ENCODE data around the gene LRP1B.

Gene LRP1B

DNA sequence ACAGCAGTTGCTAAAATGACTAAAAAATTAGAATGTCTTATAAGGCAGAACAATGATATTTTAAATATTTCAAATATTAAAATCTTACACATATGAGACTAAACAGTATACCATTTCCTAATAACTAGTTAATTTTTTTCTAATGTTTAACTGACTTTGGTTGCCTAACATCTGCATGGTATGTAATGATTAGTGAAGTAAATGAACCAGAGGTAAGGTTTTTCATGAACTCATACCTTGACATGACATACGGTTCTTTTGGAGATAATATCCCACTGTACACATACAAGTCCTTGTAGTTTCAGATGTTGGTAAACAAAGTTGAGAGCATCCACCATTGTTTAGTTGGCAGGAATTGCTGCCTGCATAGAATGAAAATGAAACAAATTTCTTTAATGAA lies 1360.2 kb downstream of the LRP1B start:
- Histone ChIP-seq H3K4me3 (no peak overlapping the region), H3K27me3 (no peaks in the 10 kb centered on the region), H3K4me1 (no peaks in the 10 kb centered on the region), H4K20me1 (no peaks in the 10 kb centered on the region), H3K9ac (no peak overlapping the region), H3K27ac (no peak overlapping the region), H3K36me3 (no peaks in the 10 kb centered on the region), H3K4me2 (no peak overlapping the region), H3K9me3 (replicated peaks in 1 of 11) (no peaks in the 10 kb centered on the region)
- TF ChIP-seq Cebpa-rat (IDR thresholded peaks at IDR 0.05), result no peak

DNA sequence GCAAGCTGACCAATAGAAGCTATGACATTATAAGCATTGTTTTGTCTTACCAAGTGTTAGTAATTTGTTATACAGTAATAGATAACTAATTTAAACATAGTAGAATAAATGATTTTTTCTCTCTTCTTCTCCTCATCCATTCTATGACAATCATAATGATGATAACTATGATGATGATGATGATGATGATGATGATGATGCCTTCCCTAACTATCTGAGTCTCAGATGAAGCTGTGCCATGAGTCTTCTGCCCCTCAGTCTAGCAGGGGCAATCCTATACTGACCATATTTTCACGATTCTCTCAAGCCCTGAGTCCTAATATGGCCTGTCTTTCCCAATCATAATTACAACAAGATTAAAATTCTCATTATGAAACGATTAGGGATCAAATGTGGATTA lies 1369.0 kb downstream of the LRP1B start:
- no peak overlapping the region for H3K9ac ChIP-seq
- H3K4me1 ChIP-seq, result no peaks in the 10 kb centered on the region
- no peaks in the 10 kb centered on the region for H3K9me3 ChIP-seq (replicated peaks in 1 of 11)
- H3K4me2 ChIP-seq, result no peak overlapping the region
- H3K36me3 ChIP-seq, result no peaks in the 10 kb centered on the region
- no peak overlapping the region for H3K4me3 ChIP-seq
- H3K27ac ChIP-seq, result no peak overlapping the region
- TF ChIP-seq Cebpa-rat (IDR thresholded peaks at IDR 0.05), result no peak
- no peaks in the 10 kb centered on the region for H3K27me3 ChIP-seq
- H4K20me1 ChIP-seq, result no peaks in the 10 kb centered on the region

DNA sequence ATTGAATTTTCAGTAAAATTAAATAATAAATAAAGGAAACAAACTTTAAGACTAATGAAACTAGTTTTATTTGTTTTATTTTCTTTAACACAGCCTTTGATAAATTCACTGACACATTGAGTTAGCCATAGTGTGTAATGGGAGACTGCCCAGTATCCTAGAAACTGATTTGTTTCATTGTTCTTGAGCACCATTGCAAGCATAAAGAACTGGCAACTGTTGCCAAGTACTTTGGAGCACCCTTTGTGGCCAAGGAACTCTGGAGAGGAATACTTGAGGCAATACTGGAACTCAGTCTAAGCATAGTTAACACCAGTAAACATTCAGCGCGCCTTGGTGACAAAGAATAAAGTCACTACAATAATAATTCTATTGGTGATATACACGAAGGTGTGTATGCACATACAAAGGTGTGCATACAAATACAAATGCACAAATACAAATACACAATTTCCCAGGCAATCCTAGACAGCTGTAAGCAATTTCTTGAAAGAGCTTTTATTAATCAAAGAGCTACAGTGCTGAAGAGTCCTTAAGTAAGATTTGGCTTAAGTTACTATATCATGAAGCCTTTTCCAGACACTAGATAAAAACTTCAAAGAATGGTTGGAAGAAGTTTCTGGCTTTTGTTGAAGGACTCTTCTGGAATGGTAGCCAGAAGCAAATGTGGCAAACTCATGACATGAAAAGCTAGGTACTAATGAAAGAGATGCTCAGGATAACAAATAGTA lies 1371.2 kb downstream of the LRP1B start:
- Histone ChIP-seq H3K27me3 (no peaks in the 10 kb centered on the region), H3K4me2 (no peak overlapping the region), H3K4me3 (no peak overlapping the region), H3K27ac (no peak overlapping the region), H3K4me1 (no peaks in the 10 kb centered on the region), H4K20me1 (no peaks in the 10 kb centered on the region), H3K9me3 (replicated peaks in 1 of 11) (no peaks in the 10 kb centered on the region), H3K36me3 (no peaks in the 10 kb centered on the region), H3K9ac (no peak overlapping the region)
- TF ChIP-seq Cebpa-rat (IDR thresholded peaks at IDR 0.05), result no peak

DNA sequence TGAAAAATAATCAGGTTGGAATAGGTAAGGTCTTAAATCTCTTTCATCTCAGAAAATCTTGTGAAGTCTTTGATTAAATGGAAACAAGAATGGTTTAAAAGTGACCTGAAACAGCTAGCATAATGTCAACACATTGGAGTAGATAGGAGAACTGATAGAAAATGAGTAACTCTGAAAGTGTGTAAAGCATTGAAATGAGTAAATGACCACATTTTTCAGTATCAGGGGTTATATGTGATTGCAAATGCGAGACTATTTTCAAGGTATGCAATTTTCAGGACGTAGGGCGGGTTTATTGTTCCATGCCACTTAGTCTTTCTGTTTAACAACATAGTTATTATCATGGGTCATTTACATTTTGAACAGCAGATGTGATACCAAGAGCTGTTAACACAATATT lies 1383.2 kb downstream of the LRP1B start:
- Histone ChIP-seq H3K9me3 (replicated peaks in 1 of 11) (no peaks in the 10 kb centered on the region), H3K4me2 (no peak overlapping the region), H3K36me3 (no peaks in the 10 kb centered on the region), H4K20me1 (no peaks in the 10 kb centered on the region), H3K27ac (no peak overlapping the region), H3K9ac (no peak overlapping the region), H3K4me3 (no peak overlapping the region), H3K4me1 (no peaks in the 10 kb centered on the region), H3K27me3 (no peaks in the 10 kb centered on the region)
- TF ChIP-seq Cebpa-rat (IDR thresholded peaks at IDR 0.05), result no peak

DNA sequence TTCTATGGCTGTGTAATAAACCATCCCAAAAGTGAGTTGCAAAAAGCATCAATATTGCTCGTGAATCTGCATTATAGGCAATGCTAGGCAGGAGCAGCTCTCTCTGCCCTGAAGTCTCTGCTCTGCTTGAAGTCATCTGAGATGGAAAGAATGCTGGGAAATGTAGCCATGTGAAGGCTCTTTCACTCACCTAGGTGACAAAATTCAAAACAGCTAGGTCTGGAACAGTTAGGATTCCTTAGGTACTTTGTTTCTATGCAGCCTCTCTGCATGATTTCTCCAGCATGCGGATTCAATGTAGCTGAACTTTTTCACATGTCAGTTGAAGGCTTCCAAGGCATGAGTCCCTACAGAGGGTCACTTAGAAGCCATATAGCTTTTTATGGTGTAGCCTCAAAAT lies 1383.7 kb downstream of the LRP1B start:
- H3K4me2 ChIP-seq, result no peak overlapping the region
- H3K27ac ChIP-seq, result no peak overlapping the region
- no peak for TF ChIP-seq Cebpa-rat (IDR thresholded peaks at IDR 0.05)
- H3K9ac ChIP-seq, result no peak overlapping the region
- no peaks in the 10 kb centered on the region for H3K27me3 ChIP-seq
- no peaks in the 10 kb centered on the region for H3K4me1 ChIP-seq
- no peaks in the 10 kb centered on the region for H3K36me3 ChIP-seq
- no peaks in the 10 kb centered on the region for H4K20me1 ChIP-seq
- H3K4me3 ChIP-seq, result no peak overlapping the region
- no peaks in the 10 kb centered on the region for H3K9me3 ChIP-seq (replicated peaks in 1 of 11)

DNA sequence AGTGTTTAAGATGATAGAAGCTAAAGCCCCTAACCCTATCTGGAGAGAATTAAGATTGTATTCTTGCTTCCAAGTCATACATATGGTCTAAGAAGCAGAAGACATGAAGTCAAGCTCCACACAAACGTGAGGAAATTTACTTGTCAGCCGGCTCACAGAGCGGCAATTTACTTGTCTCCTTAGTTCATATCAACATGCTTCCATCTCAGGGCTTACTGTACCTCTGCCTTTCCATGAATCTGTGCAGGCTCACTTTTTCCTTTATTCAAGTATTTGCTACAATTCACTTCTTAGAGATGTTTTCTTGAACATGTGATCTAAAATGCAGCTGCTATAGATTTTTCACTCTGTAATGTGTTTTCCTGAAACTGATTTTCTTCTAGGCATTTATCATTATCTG lies 1386.4 kb downstream of the LRP1B start:
- Histone ChIP-seq H3K9ac (no peak overlapping the region), H3K27ac (no peak overlapping the region), H3K36me3 (no peaks in the 10 kb centered on the region), H3K4me3 (no peak overlapping the region), H3K27me3 (no peaks in the 10 kb centered on the region), H3K4me2 (no peak overlapping the region), H3K9me3 (replicated peaks in 1 of 11) (no peaks in the 10 kb centered on the region), H3K4me1 (no peaks in the 10 kb centered on the region), H4K20me1 (no peaks in the 10 kb centered on the region)
- TF ChIP-seq Cebpa-rat (IDR thresholded peaks at IDR 0.05), result no peak

DNA sequence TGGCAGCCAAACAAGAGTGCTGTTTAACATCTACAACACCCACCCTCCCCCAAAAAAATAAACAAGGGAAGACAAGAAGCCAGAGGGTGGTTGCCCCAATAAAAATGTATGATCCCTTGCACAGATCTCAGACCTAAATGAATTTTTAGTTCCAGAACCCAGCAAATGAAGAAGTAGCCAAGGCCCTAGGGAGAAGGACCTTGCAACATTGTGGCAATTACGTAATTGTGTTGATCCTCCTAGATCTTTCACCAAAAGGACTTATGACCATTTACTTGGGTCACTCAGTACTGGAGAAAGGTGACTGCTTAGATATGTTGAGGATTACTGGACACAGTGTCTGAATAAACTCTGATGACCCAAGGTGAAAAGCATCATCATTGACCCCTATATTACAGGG lies 1393.8 kb downstream of the LRP1B start:
- no peaks in the 10 kb centered on the region for H3K9me3 ChIP-seq (replicated peaks in 1 of 11)
- 0 out of 22 replicates have a peak, but pooled peaks of 1 of the 11 experiments have one; percentile 7 for TF ChIP-seq Cebpa-rat (IDR thresholded peaks at IDR 0.05)
- H3K36me3 ChIP-seq, result no peaks in the 10 kb centered on the region
- no peak overlapping the region for H3K27ac ChIP-seq
- no peak overlapping the region for H3K9ac ChIP-seq
- H3K27me3 ChIP-seq, result no peaks in the 10 kb centered on the region
- no peak overlapping the region for H3K4me2 ChIP-seq
- H4K20me1 ChIP-seq, result no peaks in the 10 kb centered on the region
- H3K4me1 ChIP-seq, result no peaks in the 10 kb centered on the region; a peak in 1 of 20 replicates
- H3K4me3 ChIP-seq, result no peak overlapping the region

DNA sequence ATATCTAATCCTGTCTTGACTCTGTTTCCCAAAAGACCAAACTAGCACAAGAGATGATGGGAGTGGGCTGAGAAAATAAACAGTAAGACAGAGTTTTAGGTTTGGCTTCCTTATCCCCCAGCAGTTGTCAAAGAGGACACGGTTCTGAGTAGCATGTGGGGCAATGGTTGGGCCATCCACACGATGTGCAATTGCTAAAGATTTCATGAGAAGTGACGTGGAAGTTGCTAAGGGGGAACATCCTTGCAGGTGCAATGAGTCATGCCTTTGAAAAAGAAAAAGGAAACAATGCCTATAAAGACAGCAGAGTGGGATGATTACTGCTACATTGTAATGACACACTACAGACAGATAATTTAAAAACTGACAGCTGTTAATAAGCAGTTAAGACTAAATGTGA lies 1395.8 kb downstream of the LRP1B start:
- Histone ChIP-seq H3K9ac (no peak overlapping the region), H3K4me1 (no peaks in the 10 kb centered on the region; a peak in 1 of 20 replicates), H3K27ac (no peak overlapping the region), H3K36me3 (no peaks in the 10 kb centered on the region), H3K9me3 (replicated peaks in 1 of 11) (no peaks in the 10 kb centered on the region), H3K4me3 (no peak overlapping the region), H4K20me1 (no peaks in the 10 kb centered on the region), H3K4me2 (no peak overlapping the region), H3K27me3 (no peaks in the 10 kb centered on the region)
- TF ChIP-seq Cebpa-rat (IDR thresholded peaks at IDR 0.05), result no peak

DNA sequence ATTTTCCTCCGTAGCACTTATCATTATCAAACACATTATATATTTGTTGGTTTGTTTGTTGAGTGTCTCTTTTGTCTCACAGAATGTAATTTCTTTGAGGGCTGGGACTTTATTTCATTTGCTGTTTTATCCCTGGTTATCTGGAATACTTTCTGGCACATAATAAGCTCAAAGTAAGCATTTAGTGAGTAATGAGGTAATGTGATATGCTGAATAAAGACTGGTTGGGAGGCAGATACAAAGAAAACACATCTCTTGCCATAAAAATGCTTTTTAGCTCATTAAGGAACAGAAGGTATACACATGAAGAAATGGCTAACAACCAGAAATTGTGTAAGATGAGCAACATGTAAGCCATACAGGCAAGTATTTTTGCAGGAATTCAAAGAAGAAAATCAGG lies 1411.8 kb downstream of the LRP1B start:
- H3K4me1 ChIP-seq, result no peaks in the 10 kb centered on the region
- no peaks in the 10 kb centered on the region for H3K27me3 ChIP-seq
- H3K9me3 ChIP-seq (replicated peaks in 1 of 11), result no peaks in the 10 kb centered on the region
- no peak overlapping the region for H3K9ac ChIP-seq
- no peak overlapping the region for H3K27ac ChIP-seq
- H3K4me3 ChIP-seq, result no peak overlapping the region
- H3K36me3 ChIP-seq, result no peaks in the 10 kb centered on the region
- H3K4me2 ChIP-seq, result no peak overlapping the region
- TF ChIP-seq Cebpa-rat (IDR thresholded peaks at IDR 0.05), result no peak
- H4K20me1 ChIP-seq, result no peaks in the 10 kb centered on the region

DNA sequence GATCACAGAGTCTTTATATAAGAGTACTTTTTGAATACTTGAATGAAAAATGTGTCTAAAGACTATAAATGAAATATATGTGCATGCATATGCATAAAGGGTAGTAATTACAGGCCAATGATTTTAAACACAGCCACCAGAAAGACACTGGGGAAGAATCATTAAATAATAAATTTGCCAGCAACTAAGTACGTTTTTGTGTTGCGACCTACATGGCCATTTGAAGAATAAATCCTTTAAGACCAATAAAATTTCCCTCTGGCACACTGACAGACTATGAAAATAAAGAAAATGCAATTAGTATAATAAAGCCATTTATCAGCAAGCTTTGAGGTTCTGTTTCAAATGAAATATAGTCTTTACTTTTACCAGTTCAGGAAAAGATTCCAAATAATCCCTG lies 1413.3 kb downstream of the LRP1B start:
- Histone ChIP-seq H3K4me3 (no peak overlapping the region), H3K27ac (no peak overlapping the region), H3K9ac (no peak overlapping the region), H3K9me3 (replicated peaks in 1 of 11) (no peaks in the 10 kb centered on the region), H4K20me1 (no peaks in the 10 kb centered on the region), H3K4me2 (no peak overlapping the region), H3K27me3 (no peaks in the 10 kb centered on the region), H3K36me3 (no peaks in the 10 kb centered on the region), H3K4me1 (no peaks in the 10 kb centered on the region)
- TF ChIP-seq Cebpa-rat (IDR thresholded peaks at IDR 0.05), result no peak

All from BLaER1 treated with 17β-estradiol and CSF1 and Interleukin-3, amounts not matched to agents 10 nM and 100 nM (cell line).